Muscle of leg (tissue), 11 donors: ENCODE measurements around the gene PPP1CC. TPM values are rescaled to one million over a fixed set of nuclear protein-coding genes. Genes with fewer than 3 reads are reported as not detected.

Source experiments
- DNase-seq: peaks from one replicate; pipeline ENCODE4 v3.0.0; 2013
- H3K27ac ChIP-seq: one replicate; pipeline ENCODE4 v1.5.1; 2013; ENCODE audit warnings: mild to moderate bottlenecking, low read length, control low read depth
- H3K27me3 ChIP-seq: one replicate; pipeline ENCODE4 v1.6.1; 2013; ENCODE audit warnings: low read length; ENCODE audit not compliant: control insufficient read depth, insufficient read depth
- H3K36me3 ChIP-seq: one replicate; pipeline ENCODE4 v1.6.1; 2013; ENCODE audit warnings: low read length; ENCODE audit not compliant: control insufficient read depth, insufficient read depth
- H3K4me1 ChIP-seq: one replicate; pipeline ENCODE4 v1.6.1; 2013; ENCODE audit warnings: low read length; ENCODE audit not compliant: control insufficient read depth, insufficient read depth
- H3K4me3 ChIP-seq: one replicate; pipeline ENCODE4 v1.5.1; 2013; ENCODE audit warnings: low read length, control low read depth
- H3K9me3 ChIP-seq: replicated peaks from 2 replicates; pipeline ENCODE4 v1.6.1; 2013; ENCODE audit warnings: low read depth, low read length; ENCODE audit not compliant: control insufficient read depth
- whole genome bisulfite sequencing: methylation state at CpG from one replicate; pipeline ENCODE4 v1.1.5; 2013; ENCODE audit warnings: missing lambda C conversion rate; ENCODE audit not compliant: insufficient coverage; 5-methylcytosine and 5-hydroxymethylcytosine counted together
- polyA plus RNA-seq, 8 donors: library from polyadenylated mRNA; unstranded; fragments of 120-200 nt; gene quantifications; one replicate each; pipeline versions ENCODE4 v1.2.1 to v1.2.3, GENCODE V29; 2013; ENCODE audit warnings: inconsistent platforms in 1 of 8, low replicate concordance in 1 of 8; ENCODE audit not compliant: insufficient read length in 8 of 8, insufficient read depth in 1 of 8
- total RNA-seq: library from RNA; stranded (reverse); fragments of 120-200 nt; gene quantifications from one replicate; pipeline ENCODE4 v1.2.4, GENCODE V29; 2013

PPP1CC gene
- total and polyA plus RNA-seq, 9 donors: 90.5 to 147 (median 119) TPM

GRCh38 chr12:110708917-110709316 lies 33.8 kb downstream of the PPP1CC start:
- no CpG with 5 or more reads among the region's 4 CpGs for WGBS
- H3K27ac ChIP-seq: no peak overlapping the region
- no peaks in the 10 kb centered on the region for H3K36me3 ChIP-seq
- no peak overlapping the region for H3K4me3 ChIP-seq
- no peaks in the 10 kb centered on the region for H3K9me3 ChIP-seq
- no peaks in the 10 kb centered on the region for H3K27me3 ChIP-seq
- H3K4me1 ChIP-seq: no peaks in the 10 kb centered on the region
- DNase-seq: no peak

- Histone ChIP-seq H3K4me3 (no peak overlapping the region), H3K27ac (no peak overlapping the region), H3K36me3 (no peaks in the 10 kb centered on the region), H3K9me3 (no peaks in the 10 kb centered on the region), H3K27me3 (no peaks in the 10 kb centered on the region), H3K4me1 (no peaks in the 10 kb centered on the region)
- DNase-seq: no peak
- no CpG with 5 or more reads among the region's 3 CpGs for WGBS
Observed at GRCh38 chr12:110705309-110705708, 37.4 kb downstream of the PPP1CC start.

GRCh38 chr12:110704750-110705149 lies 37.9 kb downstream of the PPP1CC start:
- no peak for DNase-seq
- WGBS: 42% methylated on average over 2 of the region's 5 CpGs
- no peaks in the 10 kb centered on the region for H3K27me3 ChIP-seq
- H3K9me3 ChIP-seq: no peaks in the 10 kb centered on the region
- no peaks in the 10 kb centered on the region for H3K4me1 ChIP-seq
- H3K36me3 ChIP-seq: no peaks in the 10 kb centered on the region
- no peak overlapping the region for H3K27ac ChIP-seq
- no peak overlapping the region for H3K4me3 ChIP-seq

- Histone ChIP-seq H3K27ac (no peak overlapping the region), H3K4me1 (no peaks in the 10 kb centered on the region), H3K4me3 (no peak overlapping the region), H3K9me3 (no peaks in the 10 kb centered on the region), H3K36me3 (no peaks in the 10 kb centered on the region), H3K27me3 (no peaks in the 10 kb centered on the region)
- no peak for DNase-seq
- WGBS: 90% methylated on average over 2 of the region's 5 CpGs
Observed at GRCh38 chr12:110704231-110704630, 38.5 kb downstream of the PPP1CC start.

- DNase-seq: no peak
- no peaks in the 10 kb centered on the region for H3K27me3 ChIP-seq
- H3K27ac ChIP-seq: no peak overlapping the region
- H3K9me3 ChIP-seq: no peaks in the 10 kb centered on the region
- H3K36me3 ChIP-seq: no peaks in the 10 kb centered on the region
- no peak overlapping the region for H3K4me3 ChIP-seq
- H3K4me1 ChIP-seq: peaks cover 7% of the 10 kb centered on the region
- 80% methylated on average over 1 of the region's 5 CpGs for WGBS
Observed at GRCh38 chr12:110702081-110702480, 40.6 kb downstream of the PPP1CC start.

GRCh38 chr12:110699591-110700445 lies 42.9 kb downstream of the PPP1CC start:
- Histone ChIP-seq H3K27ac (no peak overlapping the region), H3K27me3 (no peaks in the 10 kb centered on the region), H3K9me3 (no peaks in the 10 kb centered on the region), H3K36me3 (no peaks in the 10 kb centered on the region), H3K4me3 (no peak overlapping the region), H3K4me1 (peaks cover 7% of the 10 kb centered on the region)
- WGBS: 86% methylated on average over 14 of the region's 28 CpGs
- DNase-seq: no peak

GRCh38 chr12:110698171-110698902 lies 44.4 kb downstream of the PPP1CC start:
- Histone ChIP-seq H3K36me3 (no peaks in the 10 kb centered on the region), H3K9me3 (no peaks in the 10 kb centered on the region), H3K4me3 (no peak overlapping the region), H3K27me3 (no peaks in the 10 kb centered on the region), H3K4me1 (peaks cover 7% of the 10 kb centered on the region), H3K27ac (no peak overlapping the region)
- peak; percentile 90 for DNase-seq
- WGBS: 27% methylated on average over 12 of the region's 20 CpGs

GRCh38 chr12:110697236-110697635 lies 45.5 kb downstream of the PPP1CC start:
- DNase-seq: no peak
- Histone ChIP-seq H3K4me1 (peaks cover 7% of the 10 kb centered on the region), H3K36me3 (no peaks in the 10 kb centered on the region), H3K27me3 (no peaks in the 10 kb centered on the region), H3K4me3 (no peak overlapping the region), H3K27ac (no peak overlapping the region), H3K9me3 (no peaks in the 10 kb centered on the region)
- WGBS: 70% methylated on average over 1 of the region's 2 CpGs

GRCh38 chr12:110696283-110696682 lies 46.4 kb downstream of the PPP1CC start:
- no peak overlapping the region for H3K4me3 ChIP-seq
- no peaks in the 10 kb centered on the region for H3K36me3 ChIP-seq
- H3K9me3 ChIP-seq: no peaks in the 10 kb centered on the region
- no peak overlapping the region for H3K27ac ChIP-seq
- H3K27me3 ChIP-seq: no peaks in the 10 kb centered on the region
- no CpG with 5 or more reads among the region's 3 CpGs for WGBS
- no peak for DNase-seq
- H3K4me1 ChIP-seq: peaks cover 7% of the 10 kb centered on the region

GRCh38 chr12:110694330-110694901 lies 48.3 kb downstream of the PPP1CC start:
- H3K27ac ChIP-seq: peak overlapping the region; percentile 44
- no peaks in the 10 kb centered on the region for H3K9me3 ChIP-seq
- peaks cover 15% of the 10 kb centered on the region for H3K4me1 ChIP-seq
- no peaks in the 10 kb centered on the region for H3K36me3 ChIP-seq
- H3K27me3 ChIP-seq: no peaks in the 10 kb centered on the region
- DNase-seq: peak; percentile 59
- H3K4me3 ChIP-seq: no peak overlapping the region
- WGBS: 74% methylated on average over 10 of the region's 12 CpGs
